ENCODE data around the gene ASCL5. TPM values are rescaled to one million over a fixed set of nuclear protein-coding genes. Genes with fewer than 3 reads are reported as not detected.

The ASCL5 gene
- total RNA-seq, 2 experiments from 2014 or later, result 0.49 to 0.50 TPM

- DNase-seq (no peak), ATAC-seq (ENCODE audit: poor library complexity) (no peak)
- ChIA-PET POLR2A (no interaction called here), CTCF (no interaction called here)
- TF ChIP-seq, protein P1, sequence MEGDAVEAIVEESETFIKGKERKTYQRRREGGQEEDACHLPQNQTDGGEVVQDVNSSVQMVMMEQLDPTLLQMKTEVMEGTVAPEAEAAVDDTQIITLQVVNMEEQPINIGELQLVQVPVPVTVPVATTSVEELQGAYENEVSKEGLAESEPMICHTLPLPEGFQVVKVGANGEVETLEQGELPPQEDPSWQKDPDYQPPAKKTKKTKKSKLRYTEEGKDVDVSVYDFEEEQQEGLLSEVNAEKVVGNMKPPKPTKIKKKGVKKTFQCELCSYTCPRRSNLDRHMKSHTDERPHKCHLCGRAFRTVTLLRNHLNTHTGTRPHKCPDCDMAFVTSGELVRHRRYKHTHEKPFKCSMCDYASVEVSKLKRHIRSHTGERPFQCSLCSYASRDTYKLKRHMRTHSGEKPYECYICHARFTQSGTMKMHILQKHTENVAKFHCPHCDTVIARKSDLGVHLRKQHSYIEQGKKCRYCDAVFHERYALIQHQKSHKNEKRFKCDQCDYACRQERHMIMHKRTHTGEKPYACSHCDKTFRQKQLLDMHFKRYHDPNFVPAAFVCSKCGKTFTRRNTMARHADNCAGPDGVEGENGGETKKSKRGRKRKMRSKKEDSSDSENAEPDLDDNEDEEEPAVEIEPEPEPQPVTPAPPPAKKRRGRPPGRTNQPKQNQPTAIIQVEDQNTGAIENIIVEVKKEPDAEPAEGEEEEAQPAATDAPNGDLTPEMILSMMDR (IDR thresholded peaks at IDR 0.05), result no peak
- Mint-ChIP-seq H3K27ac (no peak overlapping the region), H3K4me1 (ENCODE audit: low read depth) (peaks cover 17% of the 10 kb centered on the region), H3K4me3 (no peak overlapping the region), H3K9me3 (no peaks in the 10 kb centered on the region), H3K27me3 (peaks cover 19% of the 10 kb centered on the region), H3K36me3 (ENCODE audit: low read depth) (no peaks in the 10 kb centered on the region)
- Histone ChIP-seq H3K4me1 (ENCODE audit: insufficient read depth, low read length) (peaks cover 6% of the 10 kb centered on the region), H3K27ac (ENCODE audit: low read depth in 1 of 2, low read length in 2 of 2) (no peak overlapping the region), H3K27me3 (ENCODE audit: control insufficient read depth in 1 of 2, insufficient read depth in 2 of 2, low read length in 2 of 2) (peaks cover 10 to 11% of the 10 kb centered on the region in 2 experiments), H3K36me3 (ENCODE audit: insufficient read depth, low read length) (no peaks in the 10 kb centered on the region), H3K4me3 (ENCODE audit: low read length) (no peak overlapping the region), H3K9me3 (ENCODE audit: control insufficient read depth in 1 of 2, insufficient read depth in 1 of 2, low read length in 2 of 2) (no peaks in the 10 kb centered on the region)
- intact Hi-C loops (cut with DNase I, micrococcal nuclease), result no loop called here
These were observed 4.5 kb downstream of the ASCL5 start for GRCh38 chr1:201122321-201122957.

DNA sequence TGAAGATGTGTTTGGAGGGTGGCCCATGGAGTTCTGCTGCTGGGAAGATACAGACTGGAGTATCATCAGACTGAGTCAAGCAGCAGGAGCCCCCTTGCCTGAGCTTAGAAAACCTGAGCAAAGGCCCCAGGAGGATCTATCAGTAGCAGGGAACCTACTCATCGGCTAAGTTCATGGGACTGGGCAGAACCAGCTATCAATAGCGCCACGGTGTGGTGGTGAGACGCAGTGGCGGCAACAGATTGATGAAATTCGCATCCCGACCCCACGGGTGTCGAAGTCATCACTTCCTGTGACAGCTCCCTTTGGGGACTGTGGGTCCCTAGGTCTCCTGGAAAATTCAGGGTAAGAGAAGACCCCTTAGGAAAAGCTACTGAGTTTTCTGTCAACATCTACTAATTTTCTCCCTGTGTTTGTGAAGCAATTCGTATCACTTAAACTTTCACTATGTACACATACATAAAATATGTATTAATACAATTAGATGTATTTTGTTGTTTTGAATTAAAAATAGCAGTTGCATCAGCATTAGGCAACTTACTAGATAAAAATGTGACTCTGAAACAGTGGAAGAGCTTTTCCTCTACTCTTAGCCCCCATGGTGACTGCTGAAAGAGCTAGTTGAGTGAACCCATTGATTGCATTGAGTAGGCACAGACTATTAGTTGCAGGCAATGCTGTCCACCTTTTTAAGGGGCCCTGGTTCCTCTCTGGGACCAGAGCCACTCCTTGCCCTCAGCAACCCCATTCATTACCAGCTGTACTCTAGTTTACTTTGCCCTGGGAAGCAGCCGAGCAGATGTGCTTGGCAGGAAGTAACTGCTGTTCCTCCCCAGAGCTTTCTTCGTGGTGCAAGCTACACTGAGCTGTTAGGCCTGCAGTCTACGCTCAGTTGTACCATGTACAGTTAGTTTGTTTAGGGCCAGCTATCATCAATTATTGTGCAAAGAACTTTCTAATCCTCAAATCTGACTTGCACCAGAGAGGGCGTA lies 7.5 kb downstream of the ASCL5 start:
- H3K4me1 Mint-ChIP-seq (ENCODE audit: low read depth), result peaks cover 29% of the 10 kb centered on the region
- Histone ChIP-seq H3K27ac (ENCODE audit: low read depth in 1 of 2, low read length in 2 of 2) (no peak overlapping the region), H3K36me3 (ENCODE audit: insufficient read depth, low read length) (no peaks in the 10 kb centered on the region), H3K4me3 (ENCODE audit: low read length) (no peak overlapping the region), H3K9me3 (ENCODE audit: control insufficient read depth in 1 of 2, insufficient read depth in 1 of 2, low read length in 2 of 2) (no peaks in the 10 kb centered on the region), H3K4me1 (ENCODE audit: insufficient read depth, low read length) (peaks cover 14% of the 10 kb centered on the region), H3K27me3 (ENCODE audit: control insufficient read depth in 1 of 2, insufficient read depth in 2 of 2, low read length in 2 of 2) (peaks cover 3 to 7% of the 10 kb centered on the region in 2 experiments)
- TF ChIP-seq, protein P1 (IDR thresholded peaks at IDR 0.05), result peak; percentile 47
- H3K36me3 Mint-ChIP-seq (ENCODE audit: low read depth), result no peaks in the 10 kb centered on the region
- intact Hi-C loops (cut with DNase I, micrococcal nuclease), result loop anchor here (2.0 to 10.0 kb wide), 3 partner anchors 31 to 452 kb away; partner anchors contain the start of genes DDX59 (in 1 of the 2) and KIF21B (in 1 of the 2)
- peaks cover 9% of the 10 kb centered on the region for H3K27me3 Mint-ChIP-seq
- POLR2A ChIA-PET, result interaction anchor here (0.6 to 1.1 kb wide), 2 partner anchors 34 to 104 kb away, joined by 3 read pairs; partner anchors contain the start of gene TMEM9
- CTCF ChIA-PET, result interaction anchor here (0.8 to 1.9 kb wide), 14 partner anchors 14 to 148 kb away, joined by 3 to 6 read pairs (median 4); partner anchors contain the start of gene TMEM9
- H3K4me3 Mint-ChIP-seq, result no peak overlapping the region
- DNase-seq, result peak in 13 of 14 experiments; percentile 22 to 74 (median 42)
- no peaks in the 10 kb centered on the region for H3K9me3 Mint-ChIP-seq
- peak; percentile 50 for ATAC-seq (ENCODE audit: poor library complexity)
- H3K27ac Mint-ChIP-seq, result no peak overlapping the region

DNA sequence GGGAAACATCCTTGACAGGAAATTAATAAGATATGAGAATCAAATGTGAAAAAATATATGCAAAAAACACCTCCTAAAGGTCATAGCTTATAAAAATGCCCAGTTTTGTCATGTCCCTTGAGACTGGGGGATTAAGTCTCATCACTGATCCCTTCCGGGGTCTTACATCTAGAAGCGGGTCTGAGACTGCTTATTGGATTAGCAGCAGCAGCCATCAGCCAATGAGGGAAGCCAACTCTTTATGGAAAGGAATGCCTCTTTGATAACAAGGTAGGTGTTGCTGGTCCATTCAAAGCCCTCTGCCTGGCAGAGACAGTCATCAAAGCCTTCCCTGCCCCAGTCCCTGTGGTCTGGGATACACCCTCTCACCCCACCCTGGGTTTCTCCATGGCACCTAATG lies 10.9 kb downstream of the ASCL5 start:
- POLR2A ChIA-PET, result interaction anchor here (0.9 kb wide), 1 partner anchor 38 kb away, joined by 4 read pairs; the partner anchor contains the start of gene TMEM9
- H3K27me3 Mint-ChIP-seq, result no peaks in the 10 kb centered on the region
- H3K4me3 Mint-ChIP-seq, result peak overlapping the region; percentile 74
- no peak overlapping the region for H3K27ac ChIP-seq (ENCODE audit: low read depth in 1 of 2, low read length in 2 of 2)
- no peaks in the 10 kb centered on the region for H3K9me3 ChIP-seq (ENCODE audit: control insufficient read depth in 1 of 2, insufficient read depth in 1 of 2, low read length in 2 of 2)
- CTCF ChIA-PET, result interaction anchor here (1.4 kb wide), 1 partner anchor 144 kb away, joined by 4 read pairs; no protein-coding TSS in a partner anchor
- peaks cover 40% of the 10 kb centered on the region for H3K4me1 Mint-ChIP-seq (ENCODE audit: low read depth)
- ATAC-seq (ENCODE audit: poor library complexity), result no peak
- DNase-seq, result no peak
- peaks cover 22% of the 10 kb centered on the region for H3K4me1 ChIP-seq (ENCODE audit: insufficient read depth, low read length)
- TF ChIP-seq, protein P1 (IDR thresholded peaks at IDR 0.05), result no peak
- H3K36me3 Mint-ChIP-seq (ENCODE audit: low read depth), result no peaks in the 10 kb centered on the region
- H3K27me3 ChIP-seq (ENCODE audit: control insufficient read depth in 1 of 2, insufficient read depth in 2 of 2, low read length in 2 of 2), result no peaks in the 10 kb centered on the region
- intact Hi-C loops (cut with DNase I, micrococcal nuclease), result loop anchor here (5.0 to 10.0 kb wide), 2 partner anchors 91 to 449 kb away; partner anchors contain the start of genes DDX59 (in 1 of the 2) and KIF21B (in 1 of the 2)
- no peak overlapping the region for H3K27ac Mint-ChIP-seq
- H3K9me3 Mint-ChIP-seq, result no peaks in the 10 kb centered on the region
- no peaks in the 10 kb centered on the region for H3K36me3 ChIP-seq (ENCODE audit: insufficient read depth, low read length)
- H3K4me3 ChIP-seq (ENCODE audit: low read length), result no peak overlapping the region

All from CD4-positive, alpha-beta T cell (primary cell).